ENCODE measurements around the gene ASCL5.

The ASCL5 gene

DNA sequence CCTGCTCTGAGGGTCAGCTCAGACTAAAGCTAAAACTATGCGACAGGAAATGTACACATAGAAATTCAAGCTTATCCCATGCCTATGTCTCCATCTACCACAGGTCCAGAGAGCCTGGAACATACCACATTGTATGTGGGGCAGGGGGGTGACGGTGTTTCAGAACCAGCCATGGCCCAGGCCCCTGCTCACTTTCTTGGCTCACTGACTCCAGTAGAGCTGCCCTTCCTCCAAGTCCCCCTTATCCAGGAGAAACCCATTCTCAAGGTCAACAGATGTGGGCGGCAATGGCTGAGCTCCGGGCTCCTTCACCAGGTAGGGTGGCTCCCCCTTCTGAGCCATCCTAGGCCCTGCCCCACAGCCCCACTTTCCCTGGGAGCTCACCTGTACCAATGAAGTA, 35.7 kb downstream of the ASCL5 start:
- H3K27ac ChIP-seq: no peak overlapping the region

GRCh38 chr1:201090541-201090940, 36.4 kb downstream of the ASCL5 start:
- TF ChIP-seq ZFX (IDR thresholded peaks at IDR 0.05): no peak
- TF ChIP-seq CTCF (conservative IDR thresholded peaks at IDR 0.05): no peak
- H3K27ac ChIP-seq: no peak overlapping the region

More for the DNA sequence above, 35.7 kb downstream of the ASCL5 start:
- TF ChIP-seq CTCF (conservative IDR thresholded peaks at IDR 0.05) (no peak), ZFX (IDR thresholded peaks at IDR 0.05) (no peak)

DNA sequence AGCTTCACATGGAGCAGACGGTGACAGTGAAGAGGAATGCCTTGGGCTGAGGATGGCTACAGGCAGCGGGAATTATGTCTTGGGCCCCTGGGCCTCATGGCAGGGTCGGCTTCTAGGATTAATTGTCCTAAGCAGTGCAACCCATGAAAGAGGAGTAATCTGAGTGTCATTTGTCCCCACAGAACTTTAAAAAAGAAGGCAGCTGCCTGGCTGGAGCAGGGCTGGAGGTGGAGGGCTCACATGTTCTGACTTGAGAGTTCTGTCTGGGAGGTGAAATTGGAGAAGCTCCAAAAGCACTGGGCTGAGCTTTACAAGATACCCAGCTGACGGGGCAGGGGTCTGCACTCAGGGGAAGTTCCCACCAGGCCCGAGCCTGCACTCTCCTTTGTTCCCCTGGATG, 37.4 kb downstream of the ASCL5 start:
- H3K27ac ChIP-seq: no peak overlapping the region
- TF ChIP-seq ZFX (IDR thresholded peaks at IDR 0.05) (no peak), CTCF (conservative IDR thresholded peaks at IDR 0.05) (no peak)

DNA sequence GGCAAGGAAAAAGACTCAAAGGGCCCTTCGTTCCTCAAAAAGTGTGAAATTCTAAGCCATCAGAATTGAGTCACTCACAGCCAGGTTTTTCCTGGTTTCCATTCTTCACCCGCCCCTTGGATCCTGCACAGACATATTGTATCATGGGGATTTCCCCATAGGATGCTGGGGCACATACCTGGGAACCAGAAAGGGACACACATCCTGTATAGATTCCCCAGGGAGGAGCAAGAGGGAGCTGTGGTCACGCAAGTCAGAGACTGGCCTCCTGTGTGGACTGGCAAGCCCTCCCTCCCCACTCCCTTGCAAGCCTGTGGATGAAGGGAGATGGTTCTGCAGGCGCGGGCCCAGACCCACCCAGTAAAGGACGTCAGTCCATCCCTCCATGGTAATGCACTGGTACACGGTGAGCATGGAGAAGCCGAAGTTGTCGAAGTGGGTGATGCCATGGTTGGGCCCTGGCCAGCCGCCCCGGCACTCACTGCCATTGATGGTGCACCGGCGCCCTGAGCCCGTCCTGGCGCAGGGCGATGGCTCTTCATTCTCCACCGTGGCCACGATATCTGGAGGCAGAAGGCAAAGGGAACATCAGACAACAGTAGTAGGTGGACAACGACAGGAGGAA, 38.0 kb downstream of the ASCL5 start:
- TF ChIP-seq ZFX (IDR thresholded peaks at IDR 0.05) (no peak), CTCF (conservative IDR thresholded peaks at IDR 0.05) (no peak)
- no peak overlapping the region for H3K27ac ChIP-seq

DNA sequence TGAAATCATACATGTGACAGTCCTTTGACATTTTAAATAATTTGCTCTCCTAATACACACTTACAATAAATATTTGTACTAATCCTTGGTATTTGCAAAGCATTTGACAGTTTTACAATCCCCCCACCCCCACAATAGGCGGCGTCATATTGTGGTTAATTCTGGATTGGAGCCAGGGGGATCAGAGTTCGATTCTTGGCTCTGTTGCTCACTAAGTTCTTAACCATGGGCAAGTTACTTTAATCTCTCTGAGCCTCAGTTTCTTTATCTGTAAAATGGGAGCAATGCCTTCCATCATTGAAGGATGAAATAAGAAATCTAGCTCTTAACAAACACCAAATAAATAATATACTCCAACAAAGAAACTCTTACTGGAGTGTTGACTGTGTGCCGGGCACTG, 38.6 kb downstream of the ASCL5 start:
- H3K27ac ChIP-seq: no peak overlapping the region
- TF ChIP-seq ZFX (IDR thresholded peaks at IDR 0.05) (no peak), CTCF (conservative IDR thresholded peaks at IDR 0.05) (no peak)

DNA sequence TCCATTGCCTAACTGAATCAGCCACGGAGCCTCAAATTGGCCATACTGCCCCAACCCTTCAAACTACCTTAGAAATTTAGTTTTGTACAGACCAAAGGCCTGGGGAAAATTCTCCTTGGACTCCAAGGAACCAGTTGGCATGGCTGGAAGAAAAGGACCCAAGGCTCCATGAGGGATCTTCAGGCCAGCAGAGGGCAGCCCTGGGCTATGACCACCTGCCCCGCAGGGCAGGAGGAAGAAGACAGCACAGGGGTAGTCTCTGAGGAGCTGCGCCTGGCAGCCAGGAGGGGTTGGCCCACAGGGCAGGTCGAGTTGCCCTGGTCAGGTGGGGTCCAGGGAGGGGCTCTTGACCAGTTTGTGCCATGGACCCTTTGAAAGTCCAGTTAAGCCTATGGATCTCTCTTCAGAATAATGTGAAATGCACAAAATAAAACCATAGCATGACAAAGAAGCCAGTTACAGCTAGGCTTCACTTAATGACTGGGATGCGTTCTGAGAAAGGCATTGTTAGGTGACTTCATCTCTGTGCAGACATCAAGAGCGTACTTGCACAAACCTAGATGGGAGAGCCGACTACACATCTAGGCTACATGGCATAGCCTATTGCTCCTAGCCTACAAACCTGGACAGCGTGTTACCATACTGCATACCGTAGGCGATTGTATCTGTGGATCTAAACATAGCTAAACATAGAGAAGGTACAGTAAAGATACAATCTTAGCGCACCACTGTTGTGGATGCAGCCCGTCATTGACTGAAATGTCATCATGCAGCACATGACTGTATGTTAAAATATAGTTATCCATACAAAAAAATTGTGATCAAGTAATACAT, 40.9 kb downstream of the ASCL5 start:
- no peak overlapping the region for H3K27ac ChIP-seq
- TF ChIP-seq ZFX (IDR thresholded peaks at IDR 0.05) (no peak), CTCF (conservative IDR thresholded peaks at IDR 0.05) (peak; percentile 81)

- TF ChIP-seq CTCF (conservative IDR thresholded peaks at IDR 0.05) (no peak), ZFX (IDR thresholded peaks at IDR 0.05) (no peak)
- H3K27ac ChIP-seq: no peak overlapping the region
Measured at GRCh38 chr1:201084295-201084694, 42.7 kb downstream of the ASCL5 start.

All from C4-2B (cell line).